Neural cell (in vitro differentiated cells): ENCODE results near the gene CITED1. TPM values are rescaled to one million over a fixed set of nuclear protein-coding genes. Genes with fewer than 3 reads are reported as not detected.

ENCODE experiments used
- H2AFZ ChIP-seq: fragments of 200-600, 300-800 bp; sonication (generic), shearing (Covaris generic); 2 replicates; pipeline ENCODE4 v1.6.0; 2014; ENCODE audit warnings: low read depth, mild to moderate bottlenecking, antibody characterized with exemption, low read length, moderate library complexity
- H3F3A ChIP-seq: fragments of 200-600 bp; shearing (Covaris generic); 2 replicates; pipeline ENCODE4 v1.6.1; 2016; ENCODE audit warnings: mild to moderate bottlenecking, moderate library complexity, mixed read lengths, antibody characterized with exemption, low read length; ENCODE audit not compliant: insufficient read depth, poor library complexity, severe bottlenecking
- H3K27ac ChIP-seq: fragments of 200-600, 300-800 bp; sonication (generic), shearing (Covaris generic); 2 replicates; pipeline ENCODE4 v1.5.1; 2014; ENCODE audit warnings: mild to moderate bottlenecking, low read length, moderate library complexity
- H3K27me3 ChIP-seq: fragments of 300-800, 200-600 bp; sonication (generic), shearing (Covaris generic); 2 replicates; pipeline ENCODE4 v1.6.0; 2014; ENCODE audit warnings: mild to moderate bottlenecking, low read depth, low read length, moderate library complexity; ENCODE audit not compliant: insufficient read depth
- H3K36me3 ChIP-seq: fragments of 300-800, 200-600 bp; sonication (generic), shearing (Covaris generic); 2 replicates; pipeline ENCODE4 v1.5.1; 2014; ENCODE audit warnings: mild to moderate bottlenecking, antibody characterized with exemption, low read length, moderate library complexity; ENCODE audit not compliant: insufficient read depth
- H3K4me2 ChIP-seq: fragments of 300-800, 200-600 bp; sonication (generic), shearing (Covaris generic); 2 replicates; pipeline ENCODE4 v1.6.0; 2014; ENCODE audit warnings: mild to moderate bottlenecking, low read length
- H3K4me3 ChIP-seq: fragments of 300-800, 200-600 bp; sonication (generic), shearing (Covaris generic); 2 replicates; pipeline ENCODE4 v1.5.1; 2014; ENCODE audit warnings: mild to moderate bottlenecking, low read length, moderate library complexity
- H3K79me2 ChIP-seq: fragments of 200-600 bp; shearing (Covaris generic); replicated peaks from 2 replicates; pipeline ENCODE4 v1.6.0; 2014; ENCODE audit warnings: mild to moderate bottlenecking, low read length, moderate library complexity; ENCODE audit not compliant: insufficient read depth
- H3K9ac ChIP-seq: fragments of 300-800, 200-600 bp; sonication (generic), shearing (Covaris generic); 2 replicates; pipeline ENCODE4 v1.6.1; 2016; ENCODE audit warnings: mild to moderate bottlenecking, low read length, mixed read lengths
- H3K9me2 ChIP-seq: fragments of 200-600 bp; shearing (Covaris generic); 2 replicates; pipeline ENCODE4 v1.6.1; 2016; ENCODE audit warnings: mild to moderate bottlenecking, low read length, mixed read lengths; ENCODE audit not compliant: insufficient read depth
- H3K9me3 ChIP-seq: fragments of 200-600, 300-800 bp; sonication (generic), shearing (Covaris generic); 2 replicates; pipeline ENCODE4 v1.6.1; 2016; ENCODE audit warnings: mild to moderate bottlenecking, mixed run types, low read length, moderate library complexity, mixed read lengths
- H4K20me1 ChIP-seq: fragments of 200-600 bp; shearing (Covaris generic); 2 replicates; pipeline ENCODE4 v1.6.1; 2016; ENCODE audit warnings: mild to moderate bottlenecking, mixed run types; ENCODE audit not compliant: insufficient read depth
- EP300 ChIP-seq: fragments of 450-650 bp; conservative IDR thresholded peaks from 2 replicates; pipeline ENCODE4 v1.6.1; 2014; ENCODE audit warnings: antibody characterized with exemption, mild to moderate bottlenecking, moderate library complexity; ENCODE audit not compliant: poor library complexity, severe bottlenecking
- EZH2 ChIP-seq: fragments of 200-600, 300-800 bp; shearing (Covaris generic), sonication (generic); IDR thresholded peaks from 2 replicates; pipeline ENCODE4 v1.6.1; 2014; ENCODE audit warnings: antibody characterized with exemption, low read length, borderline replicate concordance, mild to moderate bottlenecking; ENCODE audit not compliant: insufficient read depth, poor library complexity, severe bottlenecking
- MXI1 ChIP-seq: fragments of 450-650 bp; conservative IDR thresholded peaks from 2 replicates; pipeline ENCODE4 v1.6.1; 2014; ENCODE audit warnings: antibody characterized with exemption, mild to moderate bottlenecking; ENCODE audit not compliant: poor library complexity, severe bottlenecking
- POLR2AphosphoS5 ChIP-seq: IDR thresholded peaks from 2 replicates; pipeline ENCODE4 v1.6.1; 2012
- RAD21 ChIP-seq: fragments of 450-650 bp; conservative IDR thresholded peaks from 2 replicates; pipeline ENCODE4 v1.6.1; 2014; ENCODE audit warnings: antibody characterized with exemption, mild to moderate bottlenecking, moderate library complexity
- SMC3 ChIP-seq: fragments of 450-650 bp; conservative IDR thresholded peaks from 2 replicates; pipeline ENCODE4 v1.6.1; 2014; ENCODE audit warnings: antibody characterized with exemption, mild to moderate bottlenecking, moderate library complexity; ENCODE audit not compliant: poor library complexity
- TAF1 ChIP-seq: IDR thresholded peaks from 2 replicates; pipeline ENCODE4 v1.6.1; 2012; ENCODE audit warnings: low read depth
- polyA plus RNA-seq: library from polyadenylated mRNA; depleted of rRNA; stranded (reverse); fragments of >200 nt; gene quantifications from 2 replicates; pipeline ENCODE4 v1.2.3, GENCODE V29; 2014
- TF ChIP-seq, protein P1 (sequence below): IDR thresholded peaks from 2 replicates; pipeline ENCODE4 v1.6.1; 2012; ENCODE audit warnings: borderline replicate concordance
- TF ChIP-seq, protein P2 (sequence below): fragments of 450-650 bp; IDR thresholded peaks from 2 replicates; pipeline ENCODE4 v1.5.1; 2014; ENCODE audit warnings: antibody characterized with exemption, mild to moderate bottlenecking, moderate library complexity; ENCODE audit not compliant: poor library complexity, severe bottlenecking

CITED1 gene
- polyA plus RNA-seq, 1 donor from 2014 or later = 24.1 TPM

DNA sequence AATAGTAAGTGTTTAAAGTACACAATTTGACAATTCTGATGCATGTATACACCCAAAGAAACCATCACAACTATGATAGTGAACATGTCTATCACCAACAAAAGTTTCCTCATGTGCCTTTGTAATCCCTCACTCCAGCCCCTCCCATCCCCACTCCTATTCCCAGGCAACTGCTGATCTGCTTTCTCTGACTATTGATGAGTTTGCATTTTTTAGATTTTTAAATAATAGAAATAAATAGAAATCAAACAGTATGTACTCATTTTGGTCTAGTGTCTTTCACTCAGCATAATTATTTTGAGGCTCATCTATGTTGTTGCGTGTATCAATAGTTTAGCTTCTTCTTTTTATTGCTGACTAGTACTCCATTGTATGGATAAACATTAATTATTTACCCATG is 23.4 kb downstream of the CITED1 start:
- H3K4me2 ChIP-seq = no peak overlapping the region
- TF ChIP-seq, protein P1, sequence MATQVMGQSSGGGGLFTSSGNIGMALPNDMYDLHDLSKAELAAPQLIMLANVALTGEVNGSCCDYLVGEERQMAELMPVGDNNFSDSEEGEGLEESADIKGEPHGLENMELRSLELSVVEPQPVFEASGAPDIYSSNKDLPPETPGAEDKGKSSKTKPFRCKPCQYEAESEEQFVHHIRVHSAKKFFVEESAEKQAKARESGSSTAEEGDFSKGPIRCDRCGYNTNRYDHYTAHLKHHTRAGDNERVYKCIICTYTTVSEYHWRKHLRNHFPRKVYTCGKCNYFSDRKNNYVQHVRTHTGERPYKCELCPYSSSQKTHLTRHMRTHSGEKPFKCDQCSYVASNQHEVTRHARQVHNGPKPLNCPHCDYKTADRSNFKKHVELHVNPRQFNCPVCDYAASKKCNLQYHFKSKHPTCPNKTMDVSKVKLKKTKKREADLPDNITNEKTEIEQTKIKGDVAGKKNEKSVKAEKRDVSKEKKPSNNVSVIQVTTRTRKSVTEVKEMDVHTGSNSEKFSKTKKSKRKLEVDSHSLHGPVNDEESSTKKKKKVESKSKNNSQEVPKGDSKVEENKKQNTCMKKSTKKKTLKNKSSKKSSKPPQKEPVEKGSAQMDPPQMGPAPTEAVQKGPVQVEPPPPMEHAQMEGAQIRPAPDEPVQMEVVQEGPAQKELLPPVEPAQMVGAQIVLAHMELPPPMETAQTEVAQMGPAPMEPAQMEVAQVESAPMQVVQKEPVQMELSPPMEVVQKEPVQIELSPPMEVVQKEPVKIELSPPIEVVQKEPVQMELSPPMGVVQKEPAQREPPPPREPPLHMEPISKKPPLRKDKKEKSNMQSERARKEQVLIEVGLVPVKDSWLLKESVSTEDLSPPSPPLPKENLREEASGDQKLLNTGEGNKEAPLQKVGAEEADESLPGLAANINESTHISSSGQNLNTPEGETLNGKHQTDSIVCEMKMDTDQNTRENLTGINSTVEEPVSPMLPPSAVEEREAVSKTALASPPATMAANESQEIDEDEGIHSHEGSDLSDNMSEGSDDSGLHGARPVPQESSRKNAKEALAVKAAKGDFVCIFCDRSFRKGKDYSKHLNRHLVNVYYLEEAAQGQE = no peak
- TF ChIP-seq EZH2 (no peak), EP300 (no peak), RAD21 (no peak)
- TF ChIP-seq, protein P2, sequence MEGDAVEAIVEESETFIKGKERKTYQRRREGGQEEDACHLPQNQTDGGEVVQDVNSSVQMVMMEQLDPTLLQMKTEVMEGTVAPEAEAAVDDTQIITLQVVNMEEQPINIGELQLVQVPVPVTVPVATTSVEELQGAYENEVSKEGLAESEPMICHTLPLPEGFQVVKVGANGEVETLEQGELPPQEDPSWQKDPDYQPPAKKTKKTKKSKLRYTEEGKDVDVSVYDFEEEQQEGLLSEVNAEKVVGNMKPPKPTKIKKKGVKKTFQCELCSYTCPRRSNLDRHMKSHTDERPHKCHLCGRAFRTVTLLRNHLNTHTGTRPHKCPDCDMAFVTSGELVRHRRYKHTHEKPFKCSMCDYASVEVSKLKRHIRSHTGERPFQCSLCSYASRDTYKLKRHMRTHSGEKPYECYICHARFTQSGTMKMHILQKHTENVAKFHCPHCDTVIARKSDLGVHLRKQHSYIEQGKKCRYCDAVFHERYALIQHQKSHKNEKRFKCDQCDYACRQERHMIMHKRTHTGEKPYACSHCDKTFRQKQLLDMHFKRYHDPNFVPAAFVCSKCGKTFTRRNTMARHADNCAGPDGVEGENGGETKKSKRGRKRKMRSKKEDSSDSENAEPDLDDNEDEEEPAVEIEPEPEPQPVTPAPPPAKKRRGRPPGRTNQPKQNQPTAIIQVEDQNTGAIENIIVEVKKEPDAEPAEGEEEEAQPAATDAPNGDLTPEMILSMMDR = no peak

DNA sequence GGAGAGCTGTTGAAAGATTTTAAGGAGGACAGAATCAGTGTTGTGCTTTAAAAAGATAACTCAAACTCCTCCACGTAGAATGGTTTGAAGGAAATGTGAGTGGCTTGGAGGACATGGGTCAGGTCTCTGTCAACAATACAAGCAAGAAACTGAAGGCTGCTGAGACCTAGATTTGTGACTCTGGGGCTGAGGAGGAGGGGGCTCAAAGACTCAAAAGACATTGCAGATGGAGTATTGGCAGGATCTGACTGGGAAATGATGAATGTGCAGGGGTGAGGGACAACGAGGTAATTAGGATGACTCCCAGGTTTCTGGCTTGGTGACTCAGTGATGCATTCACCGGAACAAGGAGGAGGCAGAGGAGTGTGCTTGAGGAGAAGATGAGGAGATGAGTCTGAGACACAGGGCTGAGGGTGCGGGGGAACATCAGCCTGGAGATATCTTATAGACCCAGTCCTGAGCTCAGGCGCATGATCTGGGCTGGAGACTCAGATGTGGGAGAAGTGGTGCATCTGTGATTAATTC is 25.3 kb downstream of the CITED1 start:
- no peaks in the 10 kb centered on the region for H3K36me3 ChIP-seq
- H4K20me1 ChIP-seq = no peaks in the 10 kb centered on the region
- H3K27ac ChIP-seq = no peak overlapping the region
- no peak overlapping the region for H3K9ac ChIP-seq
- no peaks in the 10 kb centered on the region for H3K79me2 ChIP-seq
- TF ChIP-seq, protein P2 = no peak
- TF ChIP-seq, protein P1 = no peak
- no peak for TF ChIP-seq RAD21
- TF ChIP-seq TAF1 = no peak
- no peak for TF ChIP-seq MXI1
- no peak for TF ChIP-seq SMC3
- TF ChIP-seq EZH2 = no peak
- no peak for TF ChIP-seq EP300
- TF ChIP-seq POLR2AphosphoS5 = no peak
- no peak overlapping the region for H2AFZ ChIP-seq
- H3K9me2 ChIP-seq = no peaks in the 10 kb centered on the region
- no peak overlapping the region for H3K4me2 ChIP-seq
- no peaks in the 10 kb centered on the region for H3K27me3 ChIP-seq
- no peaks in the 10 kb centered on the region for H3K9me3 ChIP-seq
- no peaks in the 10 kb centered on the region for H3F3A ChIP-seq
- no peak overlapping the region for H3K4me3 ChIP-seq

More for the DNA sequence above, 23.4 kb downstream of the CITED1 start:
- Histone ChIP-seq H3K27ac (no peak overlapping the region), H3K4me3 (no peak overlapping the region), H2AFZ (no peak overlapping the region), H4K20me1 (no peaks in the 10 kb centered on the region), H3K9ac (no peak overlapping the region), H3F3A (no peaks in the 10 kb centered on the region), H3K79me2 (no peaks in the 10 kb centered on the region), H3K36me3 (no peaks in the 10 kb centered on the region), H3K27me3 (no peaks in the 10 kb centered on the region), H3K9me3 (no peaks in the 10 kb centered on the region), H3K9me2 (no peaks in the 10 kb centered on the region)
